ENCODE measurements around the gene PTPN20.
"Not testable (repeated sequence)": the region's sequence is repeated elsewhere in the genome, so short reads cannot be mapped to it uniquely, and the experiment has no call there.

PTPN20 gene, protein sequence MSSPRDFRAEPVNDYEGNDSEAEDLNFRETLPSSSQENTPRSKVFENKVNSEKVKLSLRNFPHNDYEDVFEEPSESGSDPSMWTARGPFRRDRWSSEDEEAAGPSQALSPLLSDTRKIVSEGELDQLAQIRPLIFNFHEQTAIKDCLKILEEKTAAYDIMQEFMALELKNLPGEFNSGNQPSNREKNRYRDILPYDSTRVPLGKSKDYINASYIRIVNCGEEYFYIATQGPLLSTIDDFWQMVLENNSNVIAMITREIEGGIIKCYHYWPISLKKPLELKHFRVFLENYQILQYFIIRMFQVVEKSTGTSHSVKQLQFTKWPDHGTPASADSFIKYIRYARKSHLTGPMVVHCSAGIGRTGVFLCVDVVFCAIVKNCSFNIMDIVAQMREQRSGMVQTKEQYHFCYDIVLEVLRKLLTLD

DNA sequence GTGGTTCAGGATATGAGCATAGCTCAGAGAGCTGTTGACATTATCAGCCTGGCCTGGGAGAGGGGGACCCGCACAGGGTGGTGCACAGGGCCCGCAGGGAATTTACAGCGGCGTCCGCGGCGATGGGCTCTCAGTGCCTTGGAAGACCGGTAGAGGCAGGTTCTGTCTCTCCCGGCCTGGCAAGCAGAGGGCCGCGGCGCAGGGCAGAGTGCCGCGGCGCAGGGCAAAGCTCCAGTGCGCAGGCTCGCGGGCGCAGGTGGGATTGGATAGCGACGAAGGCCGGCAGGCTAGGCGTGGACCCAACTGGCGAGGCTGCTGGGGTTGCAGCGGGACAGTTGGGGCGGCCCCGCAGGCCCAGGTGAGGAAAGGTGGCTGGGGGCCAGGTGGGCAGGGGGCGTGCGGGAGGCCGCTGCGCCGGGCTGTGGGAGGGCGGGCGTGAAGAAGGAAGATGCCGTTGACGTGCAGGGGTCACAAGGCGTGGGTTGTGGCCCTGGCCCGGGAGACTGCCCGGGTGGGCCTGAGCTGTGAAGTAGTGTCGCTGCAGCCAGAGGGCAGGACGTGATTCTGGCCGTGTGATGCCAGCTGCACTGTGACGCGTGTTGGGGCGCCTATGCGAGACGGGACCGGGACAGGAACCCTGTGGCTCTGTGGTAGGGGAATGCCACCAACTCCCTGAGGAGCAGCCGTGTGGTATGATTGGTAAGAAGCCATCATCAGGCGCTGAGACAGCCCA lies at the start of gene PTPN20:
PTPN20 (plus strand) TSS at position 285 of the 733 bp plus-strand sequence. CDS start 21,072 bp downstream, outside the sequence.
- DNase-seq: not testable (repeated sequence)

DNA sequence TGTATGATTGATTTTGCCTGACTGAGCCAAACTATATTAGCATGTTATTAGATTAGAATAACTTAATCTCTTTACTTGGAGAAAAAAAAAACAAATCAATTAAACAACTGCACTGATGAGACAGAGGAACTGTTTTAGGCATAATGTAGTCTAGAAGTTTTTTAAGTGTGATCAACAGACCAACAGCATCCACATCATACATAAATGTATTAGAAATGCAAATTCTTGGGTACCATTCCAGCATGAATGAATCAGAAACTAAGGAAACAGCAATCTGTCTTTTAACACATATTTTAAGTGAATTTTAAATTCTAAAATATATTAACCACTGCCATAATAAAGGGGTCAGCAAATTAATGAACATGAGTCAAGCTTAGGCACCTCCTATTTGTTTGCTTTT lies 41.5 kb upstream of the PTPN20 start:
- not testable (repeated sequence) for DNase-seq

DNA sequence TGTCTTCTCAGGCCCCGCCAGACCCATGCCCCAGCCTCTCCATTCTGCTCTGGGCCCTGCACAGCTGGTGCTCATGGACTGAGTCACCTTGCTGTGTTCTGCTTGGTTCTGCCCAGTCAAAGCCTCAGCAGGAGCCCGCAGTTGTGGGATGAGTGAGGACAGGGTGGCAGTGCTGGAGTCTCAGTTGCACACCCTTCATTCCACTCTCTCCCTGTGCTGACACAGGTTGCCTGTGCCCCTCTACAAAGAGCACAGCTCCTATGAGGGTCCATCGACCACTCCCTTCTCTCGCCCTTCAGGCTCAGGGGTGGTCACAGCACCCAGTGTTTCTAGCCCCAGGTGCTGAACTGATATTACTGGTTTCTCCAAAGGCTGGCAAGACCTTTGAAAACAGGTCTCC lies 39.6 kb upstream of the PTPN20 start:
- not testable (repeated sequence) for DNase-seq

DNA sequence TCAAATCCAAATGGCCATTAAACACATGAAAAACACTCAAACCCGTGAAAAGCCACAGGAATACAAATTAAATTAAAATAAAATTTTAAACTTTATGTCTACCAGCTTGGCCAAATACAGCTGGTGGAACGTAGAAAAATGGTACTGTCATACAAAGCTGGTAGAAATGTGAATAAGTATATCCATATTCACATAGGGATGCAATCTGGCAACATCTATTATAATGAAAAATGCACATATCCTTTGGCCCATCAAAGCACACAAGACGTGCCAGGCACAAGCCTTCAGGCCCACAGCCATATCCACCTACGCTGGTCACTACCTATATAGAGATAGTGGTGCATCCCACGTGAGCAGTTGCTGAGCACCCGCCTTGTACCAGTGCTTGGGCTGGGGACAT lies 35.9 kb upstream of the PTPN20 start:
- not testable (repeated sequence) for DNase-seq

DNA sequence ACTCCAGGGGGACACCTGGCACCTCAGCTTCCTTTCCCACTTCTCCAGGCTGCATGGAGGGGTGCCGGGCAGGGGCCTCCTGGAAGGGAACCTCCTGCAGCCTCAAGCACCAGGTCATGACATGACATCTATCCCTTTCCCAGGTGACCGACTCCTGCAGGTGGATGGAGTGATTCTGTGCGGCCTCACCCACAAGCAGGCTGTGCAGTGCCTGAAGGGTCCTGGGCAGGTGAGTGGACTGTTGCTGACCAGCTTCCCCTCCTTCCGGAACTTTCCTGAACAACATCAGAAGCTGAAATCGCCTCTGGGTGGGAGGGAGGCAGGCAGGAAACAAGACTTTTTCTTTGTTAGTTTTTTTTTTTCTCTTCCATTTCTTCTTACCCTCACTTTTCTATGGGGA lies 34.5 kb upstream of the PTPN20 start:
- not testable (repeated sequence) for DNase-seq

DNA sequence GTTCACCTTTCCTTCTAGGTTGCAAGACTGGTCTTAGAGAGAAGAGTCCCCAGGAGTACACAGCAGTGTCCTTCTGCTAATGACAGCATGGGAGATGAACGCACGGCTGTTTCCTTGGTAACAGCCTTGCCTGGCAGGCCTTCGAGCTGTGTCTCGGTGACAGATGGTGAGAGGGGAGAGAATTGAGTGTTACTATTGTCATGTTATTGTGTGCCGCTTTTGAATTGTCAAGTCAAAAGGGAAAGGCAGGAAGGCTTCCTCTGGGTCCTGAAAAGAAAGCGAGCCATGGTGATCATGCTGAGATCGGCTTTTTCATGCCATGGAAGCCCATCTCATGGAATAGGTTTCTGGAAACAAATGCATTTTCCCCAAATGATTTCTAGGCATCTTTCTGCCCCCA lies 32.5 kb upstream of the PTPN20 start:
- peak in 1 of 2 experiments; percentile 75 for DNase-seq

DNA sequence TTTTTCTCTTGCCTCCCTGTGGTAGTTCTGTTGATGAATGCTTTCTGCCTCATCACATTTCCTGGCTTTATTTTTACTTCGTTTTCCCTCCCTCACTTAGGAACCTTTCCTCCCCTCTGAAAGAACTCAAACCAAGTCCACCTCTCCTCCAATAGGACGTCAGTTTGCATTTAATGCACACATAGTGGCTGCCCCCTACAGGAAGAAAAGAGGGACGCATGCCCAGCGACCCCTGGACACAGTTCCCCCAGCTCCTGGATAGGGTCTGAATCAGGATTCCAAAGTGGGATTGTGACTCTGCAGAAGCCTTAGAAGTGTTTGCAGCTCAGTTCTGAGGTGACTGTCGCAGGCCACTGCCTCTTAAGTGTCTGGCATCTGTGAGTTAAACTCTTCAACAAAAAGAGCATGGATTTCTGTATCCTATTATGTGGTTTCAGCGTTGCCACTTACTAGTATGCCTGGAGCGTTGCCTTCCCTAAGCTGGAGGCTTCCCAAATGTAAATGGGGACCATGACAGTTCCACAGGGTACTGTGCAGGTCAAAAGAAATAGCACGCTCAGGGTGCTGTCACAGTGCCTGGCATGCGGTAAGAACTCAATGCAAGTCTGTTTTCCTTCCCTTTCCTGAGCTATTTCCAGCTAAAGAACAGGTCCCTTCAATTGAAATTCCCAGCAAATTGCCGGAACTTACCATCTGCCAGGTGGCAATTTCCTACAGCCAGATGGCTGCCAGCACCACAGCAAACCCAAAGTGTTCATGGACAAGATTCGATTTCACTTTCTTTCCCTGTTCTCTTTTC lies 20.2 kb upstream of the PTPN20 start:
- DNase-seq: peak; percentile 20 to 71

DNA sequence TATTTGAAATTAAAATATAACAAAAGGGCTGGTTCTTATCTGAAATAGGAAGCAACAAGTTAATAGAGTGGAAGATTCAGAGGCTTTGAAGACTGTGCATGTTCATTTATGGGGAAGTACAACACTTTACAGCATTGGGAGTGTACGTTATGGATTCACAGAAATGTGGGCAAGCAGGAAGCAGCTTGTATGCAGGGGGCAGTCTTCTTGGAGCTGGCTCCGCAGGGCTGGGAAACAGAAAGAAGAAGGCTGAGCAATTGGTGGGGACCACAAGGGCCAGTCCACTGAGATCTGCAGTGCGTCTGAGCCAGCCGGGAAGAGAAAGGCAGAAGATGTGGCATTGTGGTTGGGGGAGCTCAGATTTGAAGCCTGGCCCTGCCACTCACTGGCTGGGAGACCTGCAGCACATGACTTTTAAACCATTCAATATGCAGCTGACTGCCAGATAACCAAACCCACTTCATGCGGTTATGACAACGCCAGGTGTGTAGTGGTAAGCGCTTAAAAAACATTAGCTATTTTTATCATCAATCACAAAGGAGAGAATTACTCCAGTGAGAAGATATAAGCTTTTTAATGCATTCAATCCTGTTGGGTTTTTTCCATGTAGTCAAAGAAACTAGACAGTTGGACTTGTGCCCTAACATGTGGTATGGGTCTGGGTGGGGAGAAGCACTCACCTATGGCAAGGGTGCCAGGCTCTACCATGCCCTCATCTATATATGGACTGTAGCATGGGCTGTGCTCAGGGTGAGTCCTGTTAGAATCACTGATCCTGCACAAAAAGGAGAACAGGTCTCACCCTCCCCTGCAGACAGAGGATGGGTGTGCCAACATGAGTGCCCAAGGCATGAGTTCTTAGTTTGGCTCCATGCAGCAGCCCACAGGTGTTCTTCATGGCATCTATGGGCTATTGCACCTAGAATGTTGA lies 14.2 kb upstream of the PTPN20 start:
- DNase-seq: not testable (repeated sequence)

DNA sequence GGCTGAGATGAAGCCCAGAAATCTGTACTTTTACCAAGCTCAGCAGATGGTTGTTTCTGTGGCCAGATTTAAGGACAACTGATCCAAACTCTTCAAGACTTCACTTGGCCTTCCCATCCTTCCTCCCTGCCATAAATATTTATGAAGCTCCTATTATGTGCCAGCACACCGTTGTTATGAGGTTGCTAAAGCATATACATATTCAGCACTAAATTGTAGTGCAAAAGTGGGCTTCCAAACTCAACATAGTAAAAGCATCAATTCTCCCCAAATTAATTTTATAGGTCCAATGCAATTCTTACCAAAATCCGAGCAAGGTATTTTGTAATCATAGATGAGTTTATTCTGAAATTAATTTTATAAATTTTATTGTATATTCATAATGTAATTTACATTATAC lies 10.0 kb upstream of the PTPN20 start:
- DNase-seq: not testable (repeated sequence)

DNA sequence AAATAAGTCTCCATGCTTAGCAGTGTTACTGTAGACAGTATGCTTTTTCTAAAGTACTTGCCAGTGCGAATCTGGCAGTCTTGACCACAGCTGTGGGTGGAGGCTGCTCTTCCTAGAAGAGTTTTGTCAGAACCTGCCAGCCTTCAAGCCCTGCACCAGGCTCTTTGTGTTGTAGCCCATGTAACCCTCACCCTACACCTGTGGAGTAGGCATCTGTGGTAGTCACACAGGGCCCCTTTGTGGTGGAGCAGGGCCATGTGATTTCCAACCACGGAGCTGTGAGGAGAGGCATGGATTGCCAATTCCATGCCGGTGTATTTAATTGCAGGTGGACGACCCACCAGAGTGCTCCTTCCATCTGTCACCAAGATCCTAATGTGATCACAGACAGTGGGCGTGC lies 7.4 kb upstream of the PTPN20 start:
- not testable (repeated sequence) for DNase-seq

DNA sequence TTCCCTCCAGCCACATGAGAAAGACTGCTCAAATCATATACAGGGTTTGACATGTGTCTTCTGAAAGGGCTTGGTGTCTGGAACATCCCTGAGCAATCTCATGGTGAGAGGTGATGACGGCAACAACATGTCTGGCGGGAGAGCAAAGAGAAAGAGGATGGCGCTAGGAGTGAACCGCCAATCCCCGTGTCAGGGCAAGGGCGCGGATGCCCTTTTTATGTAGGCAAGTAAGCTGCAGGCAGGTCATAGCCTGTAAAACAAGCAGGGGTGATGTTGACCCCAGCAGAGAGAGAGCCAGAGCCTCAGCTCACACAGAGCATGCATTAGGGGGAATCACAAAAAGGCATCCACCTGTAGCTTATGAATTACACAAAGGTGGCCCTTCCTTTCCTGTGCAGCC lies 4.9 kb upstream of the PTPN20 start:
- DNase-seq: not testable (repeated sequence)

DNA sequence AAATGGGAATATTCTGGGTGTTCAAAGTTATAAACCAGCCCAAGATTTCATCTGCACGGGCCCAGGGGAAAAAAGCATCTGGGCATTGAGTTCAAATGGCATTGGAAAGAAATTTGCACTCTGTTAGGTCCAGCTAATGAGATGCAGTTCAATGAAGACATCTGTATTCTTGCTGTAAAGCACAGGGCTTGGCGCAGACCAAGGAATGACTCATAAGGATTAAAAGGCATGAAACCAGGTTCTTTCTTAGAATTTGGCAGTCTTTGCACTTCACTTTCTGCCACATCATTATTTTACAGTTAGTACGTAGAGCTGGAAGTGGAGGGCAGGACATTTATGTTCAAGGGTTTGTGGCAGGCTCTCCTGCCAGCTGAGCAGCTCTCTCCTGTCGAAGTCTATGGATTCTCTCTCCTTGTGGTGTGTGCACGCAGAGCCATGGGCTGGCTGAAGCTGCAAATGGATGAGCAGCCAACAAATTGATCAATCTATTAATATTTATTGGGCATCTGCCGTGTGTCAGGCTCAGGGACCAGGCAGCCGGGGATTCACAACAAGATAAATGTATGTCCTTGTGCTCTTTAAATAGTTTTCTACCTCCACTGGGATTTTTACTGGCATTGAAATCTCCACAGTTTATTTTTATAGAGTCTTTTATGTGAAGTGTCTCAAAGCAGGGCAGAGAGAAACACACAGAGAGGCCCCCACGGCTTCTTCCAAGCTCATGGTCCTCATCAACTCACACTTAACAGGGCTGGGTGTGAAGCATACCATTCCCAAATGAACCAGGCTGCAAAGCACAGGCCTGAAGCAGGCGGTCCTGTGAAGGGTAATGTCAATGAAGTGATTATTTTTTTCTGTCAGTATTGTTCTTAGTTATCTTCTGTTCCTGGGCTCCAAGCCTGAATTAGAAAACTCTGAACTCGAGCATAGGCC lies 3.8 kb upstream of the PTPN20 start:
- DNase-seq: not testable (repeated sequence)

DNA sequence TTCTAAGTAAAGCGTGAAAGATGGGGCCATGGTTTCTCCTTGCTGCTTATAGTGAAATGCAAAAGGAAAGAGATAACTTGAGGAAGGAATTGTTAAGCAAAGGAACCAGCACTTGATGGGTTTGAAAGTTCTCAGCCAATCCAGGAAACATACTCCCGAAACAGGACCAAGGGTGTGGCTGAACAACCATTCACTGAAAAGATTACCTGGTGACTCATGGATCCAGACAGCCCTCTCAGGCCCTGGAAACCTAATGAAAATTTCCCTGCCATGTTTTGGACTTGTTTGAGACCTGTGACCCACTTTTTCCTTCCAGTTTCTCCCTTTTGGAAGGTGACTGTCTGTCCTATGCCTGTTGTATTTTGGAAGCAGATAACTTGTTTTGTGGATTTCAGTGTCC lies 11.3 kb downstream of the PTPN20 start:
- DNase-seq: not testable (repeated sequence)

DNA sequence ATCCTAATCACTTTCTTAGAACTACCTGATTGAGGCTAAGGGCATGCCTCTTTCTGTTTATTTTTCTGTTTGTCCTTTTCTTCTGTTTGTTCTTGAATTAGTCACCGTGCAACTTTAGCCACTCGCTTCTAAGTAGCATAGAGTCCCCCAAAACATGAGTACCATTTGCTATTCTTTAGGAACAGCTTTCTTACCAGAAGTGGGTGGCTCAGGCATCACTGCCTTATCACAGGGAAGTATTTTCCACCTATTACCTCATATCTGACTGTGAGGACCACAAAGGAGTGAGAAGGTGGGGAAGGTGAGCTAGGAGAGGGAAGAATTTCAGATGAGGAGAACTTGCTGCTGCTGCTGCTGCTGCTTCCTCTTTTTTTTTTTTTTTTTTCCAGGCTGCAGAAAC lies 13.9 kb downstream of the PTPN20 start:
- not testable (repeated sequence) for DNase-seq

DNA sequence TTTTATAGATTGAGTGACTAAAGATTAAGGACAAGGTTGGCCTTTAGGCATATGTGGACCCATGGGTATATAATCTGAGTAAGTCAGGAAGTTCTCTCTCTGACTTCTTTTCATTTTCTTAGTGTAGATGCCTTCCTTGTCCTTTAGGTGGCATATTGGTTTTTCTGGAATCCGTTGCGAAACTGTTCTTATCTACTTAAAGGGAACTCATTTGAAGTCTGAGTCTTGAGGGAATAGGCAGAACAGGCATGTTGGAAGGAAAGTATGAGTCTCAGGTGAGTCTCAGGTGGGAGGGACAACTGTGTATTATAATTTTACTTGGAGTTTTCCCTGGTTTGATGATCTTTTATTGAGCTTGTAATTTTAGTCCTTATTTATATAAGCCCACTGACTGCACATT lies 14.6 kb downstream of the PTPN20 start:
- DNase-seq: not testable (repeated sequence)

DNA sequence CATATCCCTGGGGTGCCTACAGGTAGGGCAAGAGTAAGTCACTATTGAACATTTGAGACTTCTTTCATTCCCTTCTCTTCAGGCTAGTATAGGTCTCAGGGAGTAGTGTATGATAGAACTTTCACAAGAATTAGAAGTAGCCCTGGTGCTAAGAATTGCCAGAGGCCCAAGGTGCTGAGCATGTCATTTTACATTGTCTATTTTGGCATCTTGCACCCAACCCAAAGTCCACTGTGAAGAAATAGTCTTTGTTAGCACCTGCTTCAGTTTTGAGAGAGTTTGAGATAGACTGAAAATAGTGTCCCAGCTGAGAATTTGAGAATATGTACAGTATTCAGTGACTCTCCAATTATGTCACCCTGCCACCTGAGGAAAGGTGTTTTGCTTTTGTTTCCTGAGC lies 17.6 kb downstream of the PTPN20 start:
- DNase-seq: not testable (repeated sequence)

DNA sequence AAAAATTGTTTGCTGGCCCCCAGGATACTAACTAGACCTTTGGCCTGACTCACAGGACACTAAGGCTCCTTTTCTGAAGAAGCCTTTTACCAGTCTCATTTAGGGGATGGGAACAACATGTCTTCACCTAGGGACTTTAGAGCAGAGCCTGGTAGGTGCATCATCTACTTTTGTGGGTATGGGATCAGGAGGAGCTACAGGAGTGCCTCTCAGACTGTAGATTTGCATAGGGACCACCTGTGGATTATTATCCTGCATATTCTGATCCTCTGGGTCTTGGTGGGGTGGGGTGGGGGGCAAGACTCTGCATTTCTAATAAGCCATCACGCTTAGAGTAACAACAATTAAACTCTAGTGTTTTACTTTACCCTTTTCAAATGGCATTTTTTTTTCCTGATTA lies 21.2 kb downstream of the PTPN20 start:
- not testable (repeated sequence) for DNase-seq

DNA sequence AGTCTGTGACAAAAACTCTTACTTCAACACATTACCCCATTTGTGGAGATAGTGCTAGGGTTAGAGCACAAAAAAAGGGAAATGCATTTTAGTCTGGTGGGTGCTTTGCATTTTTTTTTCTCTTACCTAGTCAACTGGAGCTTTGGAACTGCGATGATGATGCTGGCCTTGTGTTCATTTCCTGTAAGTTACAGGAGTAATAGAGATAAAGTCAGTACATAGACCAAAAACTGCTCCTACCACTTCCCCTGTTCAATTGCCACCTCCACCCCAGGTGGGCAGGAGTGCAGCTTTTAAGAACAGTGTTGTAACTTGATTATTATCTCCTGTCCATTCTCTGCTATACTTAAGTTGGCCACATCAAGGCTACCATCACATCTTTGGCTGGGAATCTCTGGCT lies 29.9 kb downstream of the PTPN20 start:
- not testable (repeated sequence) for DNase-seq

DNA sequence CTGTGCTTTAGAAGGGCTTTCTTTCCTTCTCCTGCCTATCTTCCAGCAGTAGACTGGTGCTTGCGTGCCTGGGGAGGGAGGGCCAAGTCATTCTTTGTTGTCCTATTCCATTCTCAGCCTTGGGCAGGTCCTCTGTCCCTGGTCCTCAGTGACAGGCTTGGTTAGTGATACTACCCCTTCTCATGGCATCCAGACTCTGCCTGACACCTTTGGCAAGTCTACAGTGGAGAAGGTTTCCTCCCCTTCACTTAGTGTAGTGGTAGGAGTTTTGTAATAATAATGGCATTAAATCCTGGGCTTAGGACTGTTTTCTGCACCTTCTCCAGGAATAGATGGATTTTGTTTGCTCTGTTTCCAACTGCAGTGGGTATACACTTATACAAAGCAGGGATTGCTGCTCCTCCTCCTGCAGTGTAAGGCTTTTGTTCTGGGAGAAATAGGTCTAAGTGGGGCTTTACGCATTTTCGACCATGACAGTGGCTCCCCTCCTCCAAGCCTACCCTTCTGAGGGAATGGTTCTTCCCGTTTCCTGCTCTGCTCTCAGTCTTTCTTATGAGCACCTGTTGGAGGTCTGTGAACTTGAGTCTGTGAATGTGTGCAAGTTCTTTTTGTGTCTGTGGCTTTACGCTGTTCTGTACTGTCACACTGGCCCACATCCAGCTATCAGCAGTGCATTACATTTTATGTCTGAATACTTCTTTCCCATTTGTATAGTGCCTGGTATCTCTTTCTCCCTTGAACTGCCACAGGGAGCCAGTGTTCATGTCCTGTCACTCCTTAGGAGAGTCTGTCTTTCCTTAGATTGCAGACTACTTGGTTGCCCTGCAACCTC lies 37.7 kb downstream of the PTPN20 start:
- DNase-seq: not testable (repeated sequence)

DNA sequence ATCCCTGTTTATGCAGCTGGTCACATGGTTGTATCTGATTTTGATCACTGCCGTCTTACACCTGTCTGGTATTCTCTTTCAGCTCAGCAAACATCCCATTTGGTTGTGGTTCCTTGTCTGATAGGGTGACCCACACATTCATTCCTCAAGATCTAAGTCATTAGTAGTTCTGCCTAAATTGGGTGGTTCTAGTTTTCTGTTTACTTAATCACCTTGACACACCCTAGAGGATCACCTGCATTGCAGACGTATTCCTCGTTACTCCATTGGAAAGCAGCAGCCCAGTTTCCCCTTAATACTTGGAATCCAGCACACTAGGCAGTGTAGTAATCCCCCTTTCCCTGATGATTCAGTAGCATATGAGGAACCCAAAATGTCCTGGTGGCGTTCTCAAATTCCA lies 41.3 kb downstream of the PTPN20 start:
- not testable (repeated sequence) for DNase-seq
